NB4 (cell line): ENCODE results near the gene KAZN.

ENCODE experiments used
- POLR2A ChIP-seq: IDR thresholded peaks from 2 replicates; pipeline ENCODE4 v1.6.1; 2011; ENCODE audit warnings: mild to moderate bottlenecking; ENCODE audit not compliant: insufficient read length; ENCODE audit errors: extremely low read depth
- TF ChIP-seq, protein P1 (sequence below): IDR thresholded peaks from 2 replicates; pipeline ENCODE4 v1.6.1; 2011; ENCODE audit warnings: low read depth, low read length
- TF ChIP-seq, protein P2 (sequence below): IDR thresholded peaks from one replicate; pipeline ENCODE4 v1.5.1; 2012; ENCODE audit warnings: low read depth, low read length

DNA sequence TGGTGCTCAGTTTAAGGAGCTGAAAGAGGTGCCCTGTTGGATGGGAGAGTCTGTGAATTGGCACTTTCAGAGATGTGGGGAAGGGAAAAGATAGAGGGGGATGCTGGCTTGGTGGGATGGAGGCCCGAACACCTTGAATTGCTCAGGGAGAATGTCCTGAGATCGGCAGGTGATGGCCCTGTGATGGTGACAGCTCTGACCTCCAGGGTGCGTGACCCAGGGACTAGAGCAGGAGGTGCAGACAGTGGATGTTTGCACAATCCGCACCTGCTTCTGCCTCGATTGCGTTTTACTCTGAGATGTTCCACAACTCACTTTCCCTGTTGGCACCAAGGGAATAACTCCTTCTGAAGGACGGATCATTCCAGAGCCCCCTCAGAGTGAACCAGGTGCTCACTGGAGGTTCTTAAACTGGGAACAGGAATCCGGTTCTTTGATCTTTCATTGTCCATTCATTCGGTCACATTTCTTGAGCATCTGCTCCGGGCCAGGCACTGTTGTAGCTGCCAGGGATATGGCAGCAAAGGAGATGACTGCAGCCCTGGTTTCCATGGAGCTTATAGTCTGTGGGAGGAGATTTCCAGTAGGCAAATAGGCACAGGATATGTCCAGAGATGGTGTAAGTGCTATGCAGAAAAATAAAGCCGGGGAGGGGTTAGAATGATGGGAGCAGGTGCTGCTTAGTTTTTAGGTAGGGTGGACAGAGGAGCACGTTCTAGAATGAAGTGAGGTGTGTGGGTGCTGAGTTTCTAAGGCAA lies 328.5 kb downstream of the KAZN start:
- TF ChIP-seq, protein P1, sequence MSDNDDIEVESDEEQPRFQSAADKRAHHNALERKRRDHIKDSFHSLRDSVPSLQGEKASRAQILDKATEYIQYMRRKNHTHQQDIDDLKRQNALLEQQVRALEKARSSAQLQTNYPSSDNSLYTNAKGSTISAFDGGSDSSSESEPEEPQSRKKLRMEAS, result no peak
- TF ChIP-seq, protein P2, sequence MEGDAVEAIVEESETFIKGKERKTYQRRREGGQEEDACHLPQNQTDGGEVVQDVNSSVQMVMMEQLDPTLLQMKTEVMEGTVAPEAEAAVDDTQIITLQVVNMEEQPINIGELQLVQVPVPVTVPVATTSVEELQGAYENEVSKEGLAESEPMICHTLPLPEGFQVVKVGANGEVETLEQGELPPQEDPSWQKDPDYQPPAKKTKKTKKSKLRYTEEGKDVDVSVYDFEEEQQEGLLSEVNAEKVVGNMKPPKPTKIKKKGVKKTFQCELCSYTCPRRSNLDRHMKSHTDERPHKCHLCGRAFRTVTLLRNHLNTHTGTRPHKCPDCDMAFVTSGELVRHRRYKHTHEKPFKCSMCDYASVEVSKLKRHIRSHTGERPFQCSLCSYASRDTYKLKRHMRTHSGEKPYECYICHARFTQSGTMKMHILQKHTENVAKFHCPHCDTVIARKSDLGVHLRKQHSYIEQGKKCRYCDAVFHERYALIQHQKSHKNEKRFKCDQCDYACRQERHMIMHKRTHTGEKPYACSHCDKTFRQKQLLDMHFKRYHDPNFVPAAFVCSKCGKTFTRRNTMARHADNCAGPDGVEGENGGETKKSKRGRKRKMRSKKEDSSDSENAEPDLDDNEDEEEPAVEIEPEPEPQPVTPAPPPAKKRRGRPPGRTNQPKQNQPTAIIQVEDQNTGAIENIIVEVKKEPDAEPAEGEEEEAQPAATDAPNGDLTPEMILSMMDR, result no peak
- TF ChIP-seq POLR2A, result no peak
